D721Med (cell line): ENCODE results near the gene LACC1.

Experiments
- DNase-seq: peaks from one replicate; pipeline ENCODE4 v3.0.0; 2011; ENCODE audit warnings: low spot score; ENCODE audit not compliant: insufficient read length
- FAIRE-seq: peaks from 2 replicates; lab custom pipeline; 2011; peaks lifted over from hg19 to GRCh38; lab: Jason Lieb, UNC
- TF ChIP-seq, protein P1 (sequence below): IDR thresholded peaks from 2 replicates; pipeline ENCODE4 v1.5.1; 2012; ENCODE audit warnings: mild to moderate bottlenecking, control low read depth; ENCODE audit not compliant: insufficient read depth; ENCODE audit errors: missing control alignments

Gene LACC1

DNA sequence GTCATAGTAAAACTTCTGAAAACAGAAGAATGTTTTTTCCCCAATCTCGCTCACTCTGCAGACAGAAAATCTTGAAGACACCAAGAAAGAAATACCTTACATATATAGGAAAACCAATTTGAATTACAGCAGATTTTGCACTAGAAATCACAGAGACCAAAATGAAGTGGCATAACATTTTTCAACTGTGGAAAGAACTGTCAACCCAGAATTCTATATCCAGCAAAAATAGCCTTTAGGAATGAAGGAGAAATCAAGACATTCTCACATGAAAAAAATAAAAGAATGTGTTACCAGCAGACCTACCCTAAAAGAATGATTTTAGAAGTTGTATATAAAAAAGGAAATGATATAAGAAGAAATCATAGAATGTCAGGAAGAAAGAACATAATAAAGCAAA, 28.8 kb upstream of the LACC1 start:
- TF ChIP-seq, protein P1, sequence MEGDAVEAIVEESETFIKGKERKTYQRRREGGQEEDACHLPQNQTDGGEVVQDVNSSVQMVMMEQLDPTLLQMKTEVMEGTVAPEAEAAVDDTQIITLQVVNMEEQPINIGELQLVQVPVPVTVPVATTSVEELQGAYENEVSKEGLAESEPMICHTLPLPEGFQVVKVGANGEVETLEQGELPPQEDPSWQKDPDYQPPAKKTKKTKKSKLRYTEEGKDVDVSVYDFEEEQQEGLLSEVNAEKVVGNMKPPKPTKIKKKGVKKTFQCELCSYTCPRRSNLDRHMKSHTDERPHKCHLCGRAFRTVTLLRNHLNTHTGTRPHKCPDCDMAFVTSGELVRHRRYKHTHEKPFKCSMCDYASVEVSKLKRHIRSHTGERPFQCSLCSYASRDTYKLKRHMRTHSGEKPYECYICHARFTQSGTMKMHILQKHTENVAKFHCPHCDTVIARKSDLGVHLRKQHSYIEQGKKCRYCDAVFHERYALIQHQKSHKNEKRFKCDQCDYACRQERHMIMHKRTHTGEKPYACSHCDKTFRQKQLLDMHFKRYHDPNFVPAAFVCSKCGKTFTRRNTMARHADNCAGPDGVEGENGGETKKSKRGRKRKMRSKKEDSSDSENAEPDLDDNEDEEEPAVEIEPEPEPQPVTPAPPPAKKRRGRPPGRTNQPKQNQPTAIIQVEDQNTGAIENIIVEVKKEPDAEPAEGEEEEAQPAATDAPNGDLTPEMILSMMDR = no peak
- FAIRE-seq = no peak
- no peak for DNase-seq

DNA sequence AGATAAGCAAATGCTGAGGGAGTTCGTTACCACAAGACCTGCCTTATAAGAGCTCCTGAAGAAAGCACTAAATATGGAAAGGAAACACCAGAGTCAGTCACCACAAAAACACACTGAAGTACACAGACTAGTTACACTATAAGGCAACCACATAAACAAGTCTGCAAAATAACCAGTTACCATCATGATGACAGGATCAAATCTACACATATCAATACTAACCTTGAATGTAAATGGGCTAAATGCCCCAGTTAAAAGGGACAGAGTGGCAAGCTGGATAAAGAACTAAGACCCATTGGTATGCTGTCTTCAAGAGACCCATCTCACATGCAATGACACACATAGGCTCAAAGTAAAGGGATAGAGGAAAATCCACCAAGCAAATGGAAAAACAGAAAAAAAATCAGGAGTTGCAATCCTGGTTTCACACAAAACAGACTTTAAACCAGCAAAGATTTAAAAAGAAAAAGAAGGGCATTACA, 26.7 kb upstream of the LACC1 start:
- TF ChIP-seq, protein P1 = no peak
- DNase-seq = no peak
- no peak for FAIRE-seq

GRCh38 chr13:43861863-43862262, 17.8 kb upstream of the LACC1 start:
- FAIRE-seq (no peak), DNase-seq (no peak)
- TF ChIP-seq, protein P1 = no peak

- DNase-seq = no peak
- no peak for FAIRE-seq
These were observed 14.8 kb upstream of the LACC1 start for GRCh38 chr13:43864921-43865320.

GRCh38 chr13:43865892-43866291, 13.8 kb upstream of the LACC1 start:
- DNase-seq = no peak
- TF ChIP-seq, protein P1 = no peak
- no peak for FAIRE-seq

More at GRCh38 chr13:43864921-43865320, 14.8 kb upstream of the LACC1 start:
- TF ChIP-seq, protein P1 = no peak

- TF ChIP-seq, protein P1 = no peak
- no peak for FAIRE-seq
- no peak for DNase-seq
These were observed 7.5 kb upstream of the LACC1 start for GRCh38 chr13:43872181-43872580.

DNA sequence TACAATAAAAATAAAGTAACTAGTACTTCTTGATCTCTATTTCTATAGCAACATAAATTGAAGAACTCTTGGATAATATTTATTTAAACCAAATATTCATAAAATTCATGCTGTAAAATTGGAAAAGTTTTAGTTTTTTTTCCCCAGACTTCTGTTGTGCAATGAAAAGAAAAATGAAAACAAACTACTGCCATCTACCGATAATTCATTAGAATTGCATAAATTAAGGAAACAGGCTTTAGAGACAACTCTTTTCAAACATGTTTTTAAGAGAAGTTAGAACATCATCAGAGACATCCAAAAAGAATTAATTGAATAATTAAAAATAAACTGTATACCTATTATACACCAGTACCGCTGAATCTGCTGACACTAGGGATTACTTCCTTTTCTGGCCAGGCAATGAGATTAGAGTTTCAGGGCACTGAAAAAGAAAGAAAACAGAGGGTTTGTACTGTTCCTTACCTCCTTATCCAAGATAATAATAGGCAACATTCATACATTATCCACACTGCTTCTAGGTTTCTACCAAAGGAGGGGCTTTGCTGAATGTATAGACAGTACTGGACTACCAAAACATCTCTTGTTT, 5.1 kb upstream of the LACC1 start:
- TF ChIP-seq, protein P1 = peak; percentile 68
- FAIRE-seq (no peak), DNase-seq (no peak)
